Osteocyte (in vitro differentiated cells): ENCODE data around the gene CACNA1D. TPM values are rescaled to one million over a fixed set of nuclear protein-coding genes. Genes with fewer than 3 reads are reported as not detected.

Experiments used
- DNase-seq: peaks from one replicate; pipeline ENCODE4 v3.0.0; 2021; ENCODE audit warnings: mixed read lengths; ENCODE audit not compliant: unreplicated experiment; ENCODE audit errors: extremely low spot score
- H3K27ac Mint-ChIP-seq: one replicate; pipeline ENCODE4 v1.8.0; 2021; ENCODE audit warnings: mild to moderate bottlenecking, mixed read lengths; ENCODE audit not compliant: unreplicated experiment
- H3K27me3 Mint-ChIP-seq: one replicate; pipeline ENCODE4 v1.8.0; 2021; ENCODE audit warnings: mixed read lengths; ENCODE audit not compliant: unreplicated experiment
- H3K36me3 Mint-ChIP-seq: one replicate; pipeline ENCODE4 v1.8.0; 2021; ENCODE audit warnings: mixed read lengths; ENCODE audit not compliant: unreplicated experiment
- H3K4me1 Mint-ChIP-seq: one replicate; pipeline ENCODE4 v1.8.0; 2021; ENCODE audit warnings: mixed read lengths; ENCODE audit not compliant: unreplicated experiment
- H3K4me3 Mint-ChIP-seq: one replicate; pipeline ENCODE4 v1.8.0; 2021; ENCODE audit warnings: mild to moderate bottlenecking, moderate library complexity, mixed read lengths; ENCODE audit not compliant: unreplicated experiment
- H3K9me3 Mint-ChIP-seq: one replicate; pipeline ENCODE4 v1.8.0; 2021; ENCODE audit warnings: mixed read lengths; ENCODE audit not compliant: unreplicated experiment
- total RNA-seq: library from RNA; stranded (reverse); gene quantifications from 2 replicates; pipeline ENCODE4 v1.2.1, GENCODE V29; 2021
- TF ChIP-seq, protein P1 (sequence below): fragments of 200-600 bp; sonication (generic); IDR thresholded peaks from 2 replicates; pipeline ENCODE4 v1.5.0; 2021; ENCODE audit warnings: antibody characterized with exemption, mild to moderate bottlenecking, moderate library complexity

Gene CACNA1D
- total RNA-seq, 1 donor from 2014 or later = 0.48 TPM

DNA sequence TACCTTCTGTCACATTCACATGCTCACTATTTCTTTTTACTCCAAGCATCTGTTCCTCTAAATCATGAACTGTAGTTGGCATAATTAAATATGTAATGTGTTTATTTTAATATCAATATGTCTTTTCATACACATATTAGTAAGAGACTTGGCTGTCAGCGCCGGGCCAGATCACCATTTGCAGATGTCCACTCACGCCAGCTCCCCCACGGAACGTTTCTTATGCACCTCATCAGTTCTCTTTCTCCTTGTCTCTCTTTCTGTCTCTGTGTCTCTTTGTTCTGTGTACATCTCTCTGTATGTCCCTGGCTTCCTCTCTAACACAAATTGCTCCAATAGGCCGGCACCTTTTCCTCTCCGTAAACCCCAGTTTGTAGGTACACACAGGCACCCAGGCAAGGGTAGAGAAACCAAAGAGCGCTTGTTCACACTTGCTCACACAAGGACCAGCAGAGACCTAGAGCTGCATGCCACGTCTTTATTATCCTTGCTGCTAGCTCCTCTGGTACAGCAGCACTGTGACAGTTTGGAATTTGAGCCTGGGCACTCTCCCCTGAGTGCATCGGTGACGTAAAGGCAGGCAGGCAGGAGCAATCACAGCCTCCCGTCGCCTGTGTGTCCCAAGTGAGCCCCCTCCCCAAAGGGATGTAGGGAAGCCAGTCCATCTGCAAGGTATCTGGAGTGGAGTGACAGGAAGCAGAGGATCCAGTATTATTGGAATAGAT, 40.4 kb downstream of the CACNA1D start:
- DNase-seq = no peak
- peaks cover 16% of the 10 kb centered on the region for H3K27me3 Mint-ChIP-seq
- no peaks in the 10 kb centered on the region for H3K36me3 Mint-ChIP-seq
- no peak overlapping the region for H3K4me3 Mint-ChIP-seq
- TF ChIP-seq, protein P1, sequence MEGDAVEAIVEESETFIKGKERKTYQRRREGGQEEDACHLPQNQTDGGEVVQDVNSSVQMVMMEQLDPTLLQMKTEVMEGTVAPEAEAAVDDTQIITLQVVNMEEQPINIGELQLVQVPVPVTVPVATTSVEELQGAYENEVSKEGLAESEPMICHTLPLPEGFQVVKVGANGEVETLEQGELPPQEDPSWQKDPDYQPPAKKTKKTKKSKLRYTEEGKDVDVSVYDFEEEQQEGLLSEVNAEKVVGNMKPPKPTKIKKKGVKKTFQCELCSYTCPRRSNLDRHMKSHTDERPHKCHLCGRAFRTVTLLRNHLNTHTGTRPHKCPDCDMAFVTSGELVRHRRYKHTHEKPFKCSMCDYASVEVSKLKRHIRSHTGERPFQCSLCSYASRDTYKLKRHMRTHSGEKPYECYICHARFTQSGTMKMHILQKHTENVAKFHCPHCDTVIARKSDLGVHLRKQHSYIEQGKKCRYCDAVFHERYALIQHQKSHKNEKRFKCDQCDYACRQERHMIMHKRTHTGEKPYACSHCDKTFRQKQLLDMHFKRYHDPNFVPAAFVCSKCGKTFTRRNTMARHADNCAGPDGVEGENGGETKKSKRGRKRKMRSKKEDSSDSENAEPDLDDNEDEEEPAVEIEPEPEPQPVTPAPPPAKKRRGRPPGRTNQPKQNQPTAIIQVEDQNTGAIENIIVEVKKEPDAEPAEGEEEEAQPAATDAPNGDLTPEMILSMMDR = no peak
- H3K4me1 Mint-ChIP-seq = no peaks in the 10 kb centered on the region
- H3K27ac Mint-ChIP-seq = no peak overlapping the region
- H3K9me3 Mint-ChIP-seq = no peaks in the 10 kb centered on the region

DNA sequence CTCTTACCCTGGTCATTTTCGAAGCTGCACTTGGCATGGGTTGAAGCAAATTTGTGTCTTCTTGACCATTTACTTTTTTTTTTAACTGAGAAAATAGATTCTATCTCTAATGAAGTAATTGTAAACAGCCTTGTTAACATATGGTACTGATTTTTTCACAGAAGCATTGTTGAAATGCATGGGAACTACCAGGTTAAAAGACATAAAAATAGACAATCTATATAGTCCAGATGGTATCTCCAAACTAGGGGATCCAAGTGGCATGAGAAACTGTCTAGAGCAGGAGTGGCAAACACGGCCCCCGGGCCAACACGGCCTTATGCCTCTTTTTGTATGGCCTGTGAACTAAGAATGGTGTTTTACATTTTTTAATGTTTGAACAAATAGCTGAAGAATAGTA, 41.9 kb downstream of the CACNA1D start:
- Mint-ChIP-seq H3K27me3 (peaks cover 16% of the 10 kb centered on the region), H3K9me3 (no peaks in the 10 kb centered on the region), H3K27ac (no peak overlapping the region), H3K4me1 (no peaks in the 10 kb centered on the region), H3K4me3 (no peak overlapping the region), H3K36me3 (no peaks in the 10 kb centered on the region)
- TF ChIP-seq, protein P1 = no peak
- peak; percentile 30 for DNase-seq

DNA sequence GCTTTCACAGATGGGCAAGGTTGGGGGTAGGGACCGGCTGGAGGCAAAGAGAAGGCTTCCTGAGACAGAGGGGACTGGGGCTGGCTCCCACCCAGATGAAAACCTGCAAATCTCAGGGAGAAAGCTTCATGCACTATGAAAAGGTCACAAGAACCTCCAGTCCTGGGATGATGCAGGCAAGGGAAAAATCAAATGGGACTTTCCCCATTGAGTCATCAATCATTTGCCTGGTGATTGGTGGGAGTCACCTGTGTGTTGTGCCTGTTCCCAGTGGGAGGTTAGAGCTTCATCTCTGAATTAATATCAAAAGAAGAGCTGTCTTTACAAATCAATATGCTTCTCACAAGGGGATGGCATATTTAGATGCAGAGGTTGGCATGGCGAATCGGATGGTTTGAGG, 49.9 kb downstream of the CACNA1D start:
- Mint-ChIP-seq H3K4me1 (no peaks in the 10 kb centered on the region), H3K4me3 (no peak overlapping the region), H3K27me3 (peaks cover 15% of the 10 kb centered on the region), H3K27ac (no peak overlapping the region), H3K36me3 (no peaks in the 10 kb centered on the region), H3K9me3 (no peaks in the 10 kb centered on the region)
- TF ChIP-seq, protein P1 = no peak
- no peak for DNase-seq

DNA sequence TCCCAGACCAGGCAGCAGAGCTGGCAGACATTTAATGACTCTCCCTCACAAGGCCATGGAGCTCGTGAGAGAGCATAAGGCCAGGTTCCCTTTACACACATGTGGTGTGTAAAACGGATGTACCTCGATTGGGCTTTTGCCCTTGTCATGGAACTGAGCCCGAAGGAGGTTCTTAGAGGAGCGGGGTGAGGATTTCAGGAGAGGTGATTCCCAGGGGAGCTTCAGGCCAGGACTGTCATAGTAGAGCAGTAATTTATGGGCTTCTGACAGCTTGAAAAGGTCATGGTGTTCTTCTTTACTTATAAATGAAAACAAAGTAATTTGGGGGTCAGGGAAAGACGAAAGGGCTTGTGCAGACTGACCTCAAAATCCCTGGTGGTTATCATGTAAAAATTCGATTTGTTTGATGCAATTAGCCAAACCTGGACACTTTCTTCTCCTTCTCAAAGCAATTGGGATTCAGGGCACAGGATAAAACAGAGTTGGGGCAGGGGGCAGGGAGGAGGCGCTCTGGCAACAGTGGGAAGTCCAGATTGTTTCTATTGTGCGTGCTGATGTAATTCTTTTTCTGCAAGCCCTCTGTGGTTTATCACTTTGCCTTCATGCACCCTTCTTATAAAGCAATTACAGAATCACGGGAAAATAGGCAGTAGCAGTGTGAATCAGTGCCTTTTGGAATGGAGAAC, 51.0 kb downstream of the CACNA1D start:
- TF ChIP-seq, protein P1 = no peak
- H3K9me3 Mint-ChIP-seq = no peaks in the 10 kb centered on the region
- H3K27ac Mint-ChIP-seq = no peak overlapping the region
- DNase-seq = no peak
- peaks cover 17% of the 10 kb centered on the region for H3K27me3 Mint-ChIP-seq
- H3K36me3 Mint-ChIP-seq = no peaks in the 10 kb centered on the region
- no peaks in the 10 kb centered on the region for H3K4me1 Mint-ChIP-seq
- no peak overlapping the region for H3K4me3 Mint-ChIP-seq

DNA sequence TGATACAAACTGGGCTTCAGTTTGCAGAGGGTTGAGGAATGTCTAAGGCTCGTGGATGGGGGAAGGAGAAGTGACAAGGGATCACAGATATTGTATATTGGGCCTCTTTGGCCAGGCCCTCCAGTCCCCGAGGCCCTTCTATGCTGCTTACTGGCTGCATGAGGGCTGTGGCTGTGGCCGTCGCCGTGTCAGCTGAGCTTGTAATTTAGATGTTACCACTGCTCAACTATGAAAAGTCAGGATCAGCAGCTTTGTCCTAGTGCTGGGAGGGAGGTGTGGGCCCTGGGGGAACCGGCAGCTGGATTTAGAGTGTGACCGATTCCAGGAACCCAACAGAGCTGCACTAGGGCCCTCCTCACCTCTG, 51.6 kb downstream of the CACNA1D start:
- TF ChIP-seq, protein P1 = no peak
- no peaks in the 10 kb centered on the region for H3K9me3 Mint-ChIP-seq
- no peak overlapping the region for H3K27ac Mint-ChIP-seq
- H3K27me3 Mint-ChIP-seq = peaks cover 21% of the 10 kb centered on the region
- no peaks in the 10 kb centered on the region for H3K36me3 Mint-ChIP-seq
- H3K4me1 Mint-ChIP-seq = no peaks in the 10 kb centered on the region
- H3K4me3 Mint-ChIP-seq = no peak overlapping the region
- no peak for DNase-seq
